Muscle of back (tissue), 11 donors: ENCODE measurements around the gene FLOT1. TPM values are rescaled to one million over a fixed set of nuclear protein-coding genes. Genes with fewer than 3 reads are reported as not detected.
A peak's percentile ranks its signal among the peaks of the same experiment; 100 is the strongest.

Experiments
- DNase-seq, 3 donors: peaks; one replicate each; pipeline versions ENCODE4 v3.0.0 to v3.0.0-alpha.2; 2013
- polyA plus RNA-seq, 10 donors: library from polyadenylated mRNA; unstranded; fragments of 120-200 nt; gene quantifications; one replicate each; pipeline ENCODE4 v1.2.1, GENCODE V29; 2013; ENCODE audit not compliant: insufficient read length in 10 of 10

FLOT1 gene
- polyA plus RNA-seq, 10 donors: 89.4 to 116 (median 103) TPM

DNA sequence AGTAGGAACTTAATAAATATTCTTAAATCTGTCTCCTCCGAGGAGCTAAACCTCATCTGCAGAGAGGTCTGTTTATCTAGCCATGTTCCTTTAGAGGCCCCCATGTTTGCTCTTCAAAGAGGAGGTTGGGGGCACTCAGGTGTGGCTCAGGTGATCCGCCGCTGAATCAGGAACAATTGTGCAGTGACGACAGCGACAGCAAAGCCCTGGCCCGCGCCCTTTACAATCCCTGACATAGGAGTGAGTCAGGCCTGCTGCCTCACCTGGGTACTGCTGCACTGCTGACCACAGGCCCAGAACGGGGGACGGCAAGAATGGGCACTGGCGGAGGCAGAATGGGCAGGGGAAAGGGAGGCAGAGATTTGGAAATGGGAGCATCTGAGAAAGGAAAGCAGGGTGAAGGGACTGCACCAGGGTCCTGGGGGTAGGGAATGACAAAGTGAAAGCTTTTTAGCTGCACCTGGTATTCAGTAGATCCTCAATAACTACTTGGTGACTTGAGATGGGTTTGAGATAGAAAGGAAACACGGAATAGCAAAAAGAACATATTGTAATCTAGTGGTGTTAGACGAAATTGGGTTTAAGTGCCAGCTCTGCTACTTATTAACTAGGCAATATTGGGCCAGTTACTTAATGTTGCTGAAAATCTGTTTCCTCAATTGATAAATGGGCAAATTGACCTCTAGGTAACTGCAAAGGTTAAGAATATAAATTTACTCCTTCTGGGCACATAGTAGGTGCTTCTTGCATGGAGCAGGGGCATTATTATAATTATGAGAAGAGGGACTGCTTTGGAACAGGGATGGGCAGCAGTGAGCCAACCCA is 7.3 kb upstream of the FLOT1 start:
- DNase-seq: no peak

DNA sequence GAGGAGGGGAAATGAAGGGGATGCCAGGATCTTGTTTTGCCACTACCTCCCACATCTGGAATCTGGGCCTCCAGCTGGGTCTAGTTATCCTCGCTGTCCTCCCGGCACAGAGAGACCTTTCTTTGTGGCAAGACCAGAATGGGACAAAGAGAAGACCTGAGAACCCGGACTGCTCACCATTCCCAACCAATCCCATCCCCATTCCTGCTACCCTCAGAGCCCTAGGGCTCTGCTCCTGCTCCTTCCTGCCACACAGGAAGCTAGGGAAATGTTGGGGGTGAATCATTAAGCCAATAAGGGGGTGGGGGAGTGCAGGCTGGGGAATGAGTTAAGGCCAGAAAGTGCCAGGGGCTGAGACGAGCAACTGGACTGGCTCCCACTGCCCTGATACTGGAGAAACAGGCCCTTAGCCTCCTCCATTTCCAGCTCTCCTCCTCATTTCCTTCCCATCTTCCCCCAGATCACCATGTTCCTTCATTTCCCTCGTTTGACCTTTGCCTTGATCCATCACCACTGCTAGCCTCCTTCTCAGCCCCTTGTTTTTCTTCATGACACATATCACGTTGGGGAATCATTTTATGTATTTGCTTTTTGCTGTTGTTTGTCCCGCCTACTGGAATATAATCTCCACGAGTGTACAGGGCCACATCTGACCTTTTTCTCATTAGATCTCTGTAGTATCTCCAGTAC is 6.5 kb upstream of the FLOT1 start:
- no peak for DNase-seq

DNA sequence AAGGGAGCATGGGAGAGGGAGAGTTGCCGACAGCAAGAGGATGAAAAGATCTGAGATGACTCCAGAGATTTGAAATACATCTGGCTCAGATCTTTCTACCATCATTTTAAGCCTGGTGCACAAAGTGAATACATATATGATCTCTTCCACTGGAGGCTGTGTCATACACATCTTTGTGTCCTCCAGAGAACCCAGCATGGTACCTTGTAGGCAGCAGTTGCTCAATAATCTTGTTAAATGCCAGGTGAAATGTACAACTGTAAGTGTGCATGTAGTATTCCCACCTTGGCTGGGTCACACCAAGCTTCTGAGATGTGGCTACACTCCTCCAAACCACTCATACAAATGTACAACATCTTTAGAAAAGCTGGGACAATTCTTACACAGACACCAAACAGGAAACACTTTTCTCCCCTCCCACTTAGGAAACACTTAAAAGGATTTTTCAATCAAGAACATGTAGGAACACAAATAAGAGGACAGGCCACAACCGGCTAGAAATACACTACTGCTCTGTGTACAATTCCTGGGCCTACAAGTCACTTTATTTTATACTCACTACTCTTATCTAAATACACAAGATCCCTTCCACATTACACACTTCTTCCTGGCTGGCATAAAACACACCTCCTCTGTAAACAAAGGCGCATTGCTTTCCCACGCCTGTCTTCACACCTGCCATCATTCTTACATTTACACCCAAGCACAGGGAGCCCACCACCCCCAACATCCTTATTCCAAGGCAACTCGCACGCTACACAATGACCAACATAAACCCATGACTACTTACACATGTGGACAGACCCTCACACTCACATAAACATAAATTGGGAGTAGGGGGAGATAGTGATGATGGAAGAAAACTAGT is 5.6 kb upstream of the FLOT1 start:
- no peak for DNase-seq

DNA sequence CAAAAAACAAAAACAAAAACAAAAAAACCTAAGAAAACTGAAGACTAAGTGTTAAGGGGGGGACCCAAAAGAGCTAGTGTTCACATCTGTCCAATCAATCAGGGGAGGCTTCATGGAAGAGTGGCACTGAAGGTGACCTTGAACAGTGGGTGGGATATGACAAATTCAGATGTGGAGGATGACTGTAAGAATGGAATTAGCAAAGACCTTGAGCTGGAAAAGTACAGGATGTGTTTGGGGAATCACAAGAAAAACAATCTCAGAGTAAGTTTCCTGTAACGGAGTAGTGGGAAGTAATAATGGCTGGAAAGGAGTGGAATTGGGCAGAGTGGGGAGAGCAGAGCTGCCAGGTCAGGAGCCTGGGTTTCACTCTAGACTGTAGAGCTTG is 4.8 kb upstream of the FLOT1 start:
- DNase-seq: no peak

DNA sequence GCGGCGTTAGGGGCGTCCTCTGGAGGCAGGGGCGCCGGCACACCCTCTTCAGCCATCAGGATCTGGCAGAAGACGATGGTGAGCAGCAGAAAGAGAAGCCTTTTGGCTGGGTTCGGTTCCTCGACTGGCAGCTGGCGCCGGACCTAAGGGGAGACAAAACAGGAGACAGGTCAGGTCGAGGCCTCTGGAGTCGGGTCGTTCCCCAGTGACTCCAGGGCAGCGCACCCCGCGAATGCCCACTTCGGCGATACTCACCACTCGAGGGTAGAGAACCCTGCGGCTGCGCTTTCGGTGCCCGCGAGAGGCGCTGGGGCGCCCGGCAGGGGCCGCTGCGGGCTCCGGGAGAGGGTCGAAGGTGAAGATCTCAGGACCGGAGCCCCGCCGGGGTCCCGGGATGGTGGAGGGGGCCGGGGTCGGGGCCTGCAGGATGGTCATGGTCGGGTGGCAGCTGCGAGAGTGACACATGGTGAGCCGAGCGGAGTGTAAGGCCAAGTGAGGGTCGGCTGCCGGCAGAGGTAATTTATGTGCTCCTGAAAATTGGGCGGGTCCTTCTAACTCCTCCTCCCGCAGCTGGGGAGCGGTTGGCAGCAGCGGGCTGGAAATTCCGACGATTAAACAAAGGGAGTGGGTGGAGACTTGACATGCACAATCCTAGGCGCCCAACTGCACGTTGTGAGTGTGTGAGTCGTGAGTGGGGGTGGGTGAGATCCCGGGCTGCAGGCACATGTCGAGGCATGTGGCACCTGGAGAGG is 1.7 kb upstream of the FLOT1 start, which contains the start of gene IER3:
TSS of gene IER3 (minus strand) at position 494 of the 752 bp plus-strand sequence. CDS start at position 465, 29 bp downstream.
- peak; percentile 82 to 92 (median 88) for DNase-seq

DNA sequence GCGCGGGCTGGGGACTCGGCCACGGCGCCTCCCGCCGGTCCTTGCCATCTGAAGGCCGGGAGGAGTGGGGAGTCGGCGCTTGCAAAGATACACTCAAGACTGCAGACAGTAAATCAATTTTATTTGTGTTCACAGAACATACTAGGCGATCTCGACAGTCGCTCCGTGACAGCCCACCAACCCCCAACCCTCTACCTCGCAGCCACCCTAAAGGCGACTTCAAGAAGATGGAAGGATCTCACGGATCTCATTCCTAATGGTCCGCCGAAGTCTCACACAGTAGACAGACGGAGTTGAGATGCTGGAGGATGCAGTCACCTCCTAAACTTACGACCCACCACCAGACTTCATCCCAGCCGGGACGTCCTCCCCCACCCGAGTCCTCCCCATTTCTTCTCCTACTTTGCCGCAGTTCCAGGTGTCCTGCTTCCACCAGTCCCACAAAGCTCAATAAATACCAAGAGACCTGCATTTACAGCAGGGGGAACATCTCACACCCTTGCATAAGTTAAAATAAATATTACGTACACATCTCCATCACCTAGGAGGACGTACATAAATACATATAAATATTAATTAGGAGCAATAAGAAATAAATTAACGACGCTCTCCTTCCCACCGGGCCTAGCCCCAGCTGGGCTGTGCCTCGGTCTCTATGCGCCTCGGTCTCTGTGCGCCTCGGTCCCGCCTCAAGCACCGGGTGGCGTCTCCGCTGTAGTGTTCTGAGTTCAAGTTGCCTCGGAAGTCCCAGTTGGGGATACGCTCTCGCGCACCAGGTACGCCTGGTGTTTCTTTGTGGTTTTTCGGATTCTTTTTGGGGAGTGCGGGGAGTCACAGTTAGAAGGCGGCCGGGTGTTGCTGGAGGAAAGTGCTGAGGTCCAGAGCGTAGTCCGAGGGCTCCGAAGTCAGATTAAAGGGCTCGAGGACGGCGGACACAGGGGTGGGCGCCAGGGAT is 889 bp upstream of the FLOT1 start:
- peak in 2 of 3 donors; percentile 53 to 79 for DNase-seq

DNA sequence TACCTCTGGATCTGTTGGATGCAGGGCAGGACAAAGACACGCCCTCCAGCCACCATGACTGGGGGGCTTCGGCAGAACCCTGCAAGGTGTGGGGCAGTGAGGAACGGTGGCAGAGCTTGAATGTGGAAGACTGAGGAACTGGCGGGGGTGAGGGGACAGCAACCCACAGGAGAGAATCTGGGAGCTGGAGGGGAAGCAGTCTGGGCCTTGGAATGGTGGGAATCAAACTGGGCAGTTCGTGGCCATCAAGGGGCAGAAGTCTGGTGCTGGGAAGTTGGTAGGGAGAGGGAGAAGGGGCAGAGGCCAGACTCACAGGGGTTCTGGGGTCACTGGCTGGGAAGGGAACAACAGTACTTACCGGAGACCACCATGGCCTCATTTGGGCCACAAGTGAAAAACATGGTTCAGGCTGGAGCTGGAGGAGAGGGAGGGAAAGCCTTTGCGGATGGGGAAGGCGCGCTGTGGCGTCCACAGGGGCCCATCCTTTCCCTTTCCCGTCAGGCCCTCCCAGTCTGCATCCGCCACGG is 635 bp downstream of the FLOT1 start:
- no peak for DNase-seq

DNA sequence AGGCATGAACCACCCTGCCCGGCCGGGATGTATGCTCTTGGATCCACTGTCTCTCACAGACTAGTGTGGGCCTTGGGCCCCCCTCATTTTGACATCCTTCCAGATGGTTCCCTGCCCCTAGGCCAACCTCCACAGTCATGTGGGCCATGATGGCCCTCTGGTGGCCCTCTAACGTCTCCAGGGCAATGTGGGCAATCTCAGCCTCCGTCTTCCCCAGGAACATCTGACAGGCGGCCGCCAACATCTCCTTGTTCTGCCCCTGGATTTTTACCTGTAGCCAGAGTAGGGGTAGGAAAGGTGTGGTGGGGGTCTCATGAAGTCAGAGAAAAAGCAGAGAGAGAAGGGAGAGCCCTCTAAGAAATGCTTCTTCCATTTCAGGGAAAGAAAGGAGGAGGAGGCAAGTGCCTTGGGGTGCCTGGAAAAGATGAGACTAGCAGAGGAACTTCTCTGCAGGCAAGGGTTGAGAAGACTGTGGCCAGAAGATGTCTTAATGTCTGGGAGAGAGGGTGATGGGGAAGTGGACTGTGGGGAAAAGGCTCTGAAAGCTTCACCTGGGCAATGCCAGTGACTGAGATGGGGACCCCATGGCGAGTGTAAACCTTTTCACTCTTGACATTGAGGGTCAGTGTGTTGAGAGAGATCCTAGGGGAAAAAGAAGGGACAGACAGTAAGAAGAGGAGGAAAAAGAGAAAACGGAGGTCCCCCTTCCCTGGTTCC is 1.3 kb downstream of the FLOT1 start:
- no peak for DNase-seq

DNA sequence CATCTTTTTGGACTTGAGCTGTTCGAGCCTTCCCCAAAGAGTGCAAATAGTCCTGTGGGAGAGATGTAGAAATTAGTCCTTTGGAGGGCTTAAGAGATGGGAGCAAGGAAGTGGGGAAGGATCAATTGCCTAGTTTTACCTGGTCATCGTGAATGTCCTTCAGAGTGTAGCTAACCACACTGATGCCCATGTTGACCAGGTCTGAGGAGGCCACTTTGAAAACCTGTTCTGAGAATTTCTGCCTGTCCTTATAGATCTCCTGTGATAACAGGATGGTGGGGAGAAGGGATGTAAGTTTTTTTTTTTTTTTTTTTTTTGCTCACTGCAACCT is 2.0 kb downstream of the FLOT1 start:
- no peak for DNase-seq

DNA sequence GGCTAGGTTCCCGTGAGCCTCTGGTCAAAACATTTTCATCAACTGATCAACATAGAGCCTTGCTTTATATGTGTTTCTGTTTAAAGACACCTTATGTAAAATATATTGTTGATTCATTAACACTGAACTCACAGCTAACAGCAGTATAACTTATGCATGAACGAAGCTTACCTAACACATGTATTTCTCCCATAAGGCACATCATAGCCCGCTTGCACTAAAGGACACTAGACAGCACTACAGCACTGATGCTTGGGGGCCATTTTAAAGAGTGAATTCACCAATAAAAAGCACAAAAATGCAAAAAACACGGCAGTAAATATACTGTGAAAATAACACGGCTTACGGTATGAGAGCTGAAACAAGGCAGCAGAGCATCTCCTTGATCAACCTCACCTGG is 4.0 kb downstream of the FLOT1 start:
- DNase-seq: no peak

DNA sequence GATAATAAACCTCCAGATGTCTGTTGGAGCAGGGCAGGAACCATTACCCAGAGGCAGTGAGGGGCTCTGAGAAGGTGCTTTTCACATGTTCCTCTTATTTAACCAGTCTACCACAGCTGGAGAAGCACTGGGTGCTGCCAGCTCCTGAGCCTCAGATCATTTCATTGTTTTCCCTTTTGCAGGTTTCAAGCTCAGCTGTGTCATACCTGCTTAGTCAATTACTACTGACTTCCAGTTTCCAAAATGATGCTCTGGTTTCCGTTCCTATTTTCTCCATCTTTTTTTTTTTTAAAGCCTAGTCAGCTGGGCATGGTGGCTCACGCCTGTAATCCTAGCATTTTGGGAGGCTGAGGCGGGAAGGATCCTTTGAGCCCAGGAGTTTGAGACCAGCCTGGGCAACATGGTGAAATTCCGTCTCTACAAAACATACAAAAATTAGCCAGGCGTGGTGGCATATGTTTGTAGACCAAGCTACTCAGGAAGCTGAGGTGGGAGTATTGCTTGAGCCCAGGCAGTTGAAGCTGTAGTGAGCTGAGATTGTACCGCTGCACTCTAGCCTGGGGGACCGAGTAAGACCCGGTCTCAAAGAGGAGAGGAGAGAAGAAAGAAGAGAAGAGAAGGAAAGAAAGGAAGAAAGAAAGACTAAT is 6.7 kb downstream of the FLOT1 start:
- DNase-seq: no peak

DNA sequence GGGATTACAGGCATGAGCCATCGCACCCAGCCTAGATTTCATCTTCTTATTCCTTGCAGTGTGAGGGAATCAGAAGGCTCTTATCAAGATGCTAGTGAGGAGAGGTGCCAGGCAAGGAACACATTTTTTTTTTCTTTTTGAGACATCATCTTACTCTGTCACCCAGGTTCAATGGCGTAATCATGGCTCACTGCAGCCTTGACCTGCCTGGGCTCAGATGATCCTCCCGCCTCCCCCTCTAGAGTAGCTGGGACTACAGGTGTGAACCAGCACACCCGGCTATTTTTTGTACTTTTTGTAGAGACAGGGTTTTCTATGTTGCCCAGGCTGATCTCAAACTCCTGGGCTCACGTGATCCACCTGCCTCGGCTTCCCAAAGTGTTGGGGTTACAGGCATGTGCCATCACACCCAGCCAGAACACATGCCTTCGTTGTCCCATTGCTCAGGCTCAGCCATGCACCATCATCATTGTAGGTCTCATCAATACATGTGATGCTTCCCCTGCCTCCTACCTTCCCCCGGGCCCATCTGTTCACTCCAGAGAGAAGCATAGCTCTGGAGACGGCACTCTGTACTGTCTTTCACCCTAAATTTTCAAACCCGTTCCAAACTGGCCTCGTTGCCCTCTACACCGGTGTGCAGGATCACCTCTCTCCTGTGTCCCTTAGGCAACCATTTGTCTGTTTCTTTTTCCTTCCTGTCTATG is 10.1 kb downstream of the FLOT1 start:
- DNase-seq: no peak

DNA sequence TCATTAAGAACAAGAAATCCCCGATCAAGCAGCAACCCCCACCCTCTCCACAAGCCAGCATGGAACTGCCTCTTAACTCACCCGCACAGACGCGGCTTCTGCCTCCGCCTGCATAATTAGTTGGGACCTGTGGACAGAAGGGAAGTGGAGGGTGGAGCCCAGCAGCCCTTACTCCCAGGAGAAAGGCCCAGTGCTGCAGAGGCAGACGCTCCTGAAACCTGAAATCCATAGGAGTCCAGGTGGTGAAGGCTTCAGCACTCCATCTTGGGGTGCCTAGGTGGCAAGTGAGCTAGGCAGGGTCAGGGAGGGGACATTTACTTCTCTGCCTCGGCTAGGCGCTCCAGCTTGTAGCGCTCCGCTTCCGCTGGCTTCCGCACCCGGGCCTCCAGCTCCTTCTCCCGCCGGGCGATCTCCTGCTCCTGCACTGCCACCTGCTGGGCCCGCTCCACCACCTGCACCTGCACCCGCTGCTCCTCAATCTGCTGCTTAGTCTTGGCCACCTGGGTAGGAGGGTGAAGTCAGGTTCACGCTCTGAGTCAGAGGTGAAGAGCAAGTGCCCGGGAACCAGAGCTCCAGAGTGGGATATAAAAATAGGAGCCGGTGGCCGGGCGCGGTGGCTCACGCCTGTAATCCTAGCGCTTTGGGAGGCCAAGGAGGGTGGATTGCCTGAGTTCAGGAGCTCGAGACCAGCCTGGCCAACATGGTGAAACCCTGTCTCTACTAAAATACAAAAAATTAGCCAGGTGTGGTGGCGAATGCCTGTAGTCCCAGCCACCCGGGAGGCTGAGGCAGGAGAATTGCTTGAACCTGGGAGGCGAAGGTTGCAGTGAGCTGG is 11.7 kb downstream of the FLOT1 start:
- peak; percentile 25 to 72 (median 43) for DNase-seq

DNA sequence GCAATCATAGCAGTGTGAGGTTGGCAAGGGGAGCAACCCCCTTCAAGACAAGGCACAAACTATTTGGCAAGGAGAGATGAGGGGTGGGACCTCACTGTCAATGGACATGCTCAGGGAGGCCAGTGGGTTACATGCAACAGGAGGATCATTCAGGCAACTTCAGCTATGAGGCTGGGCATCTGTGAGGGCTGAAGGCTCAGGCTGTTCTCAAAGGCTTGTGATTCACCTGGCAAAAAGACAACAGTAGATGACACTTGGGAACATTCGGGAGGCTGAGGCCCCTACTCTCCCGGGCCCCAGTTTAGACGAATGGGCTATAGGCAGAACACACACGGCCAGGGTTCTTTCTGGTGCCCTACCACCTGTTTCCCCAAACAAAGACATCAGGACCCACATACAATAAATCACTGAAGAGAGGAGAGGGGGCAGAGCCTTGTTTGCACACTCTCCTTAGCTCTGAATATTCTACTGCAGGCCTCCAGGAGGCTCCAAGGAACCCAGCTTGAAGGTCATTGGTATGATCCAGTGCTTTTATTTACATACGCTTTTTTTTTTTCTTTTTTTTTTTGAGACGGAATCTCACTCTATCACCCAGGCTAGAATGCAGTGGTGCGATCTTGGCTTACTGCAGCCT is 14.4 kb downstream of the FLOT1 start:
- DNase-seq: no peak

DNA sequence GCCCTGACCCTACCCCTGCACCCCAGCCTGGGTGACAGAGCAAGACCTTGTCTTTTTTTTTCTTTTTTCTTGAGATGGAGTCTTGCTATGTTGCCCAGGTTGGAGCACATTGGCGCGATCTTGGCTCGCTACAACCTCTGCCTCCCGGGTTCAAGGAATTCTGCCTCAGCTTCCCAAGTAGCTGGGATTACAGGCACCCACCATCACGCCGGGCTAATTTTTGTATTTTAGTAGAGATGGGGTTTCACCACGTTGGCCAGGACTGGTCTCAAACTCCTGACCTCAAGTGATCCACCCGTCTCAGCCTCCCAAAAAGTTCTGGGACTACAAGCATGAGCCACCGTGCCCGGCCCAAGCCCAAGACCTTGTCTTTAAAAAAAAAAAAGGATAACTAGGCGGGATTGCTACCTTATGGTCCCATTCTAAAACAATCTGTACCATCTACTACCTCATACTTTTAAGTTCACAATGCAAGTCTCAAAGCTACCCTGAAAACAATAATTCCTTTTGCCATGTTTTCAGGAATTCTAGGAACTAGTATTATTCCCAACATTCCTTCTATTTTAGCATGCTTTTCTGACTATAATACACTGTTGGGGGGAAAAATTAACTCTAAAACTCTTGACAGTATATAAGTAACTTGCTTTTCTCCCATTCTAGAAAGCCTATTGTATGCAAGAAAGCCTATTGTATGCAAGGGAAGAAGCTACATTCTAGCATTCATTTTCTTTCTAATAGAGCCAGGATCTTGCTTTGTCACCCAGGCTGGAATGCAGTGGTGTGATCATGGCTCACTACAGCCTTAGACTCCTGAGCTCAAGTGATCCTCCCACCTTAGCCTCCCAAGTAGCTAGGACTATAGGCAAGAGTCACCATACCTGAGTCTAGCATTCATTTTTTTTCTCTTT is 15.7 kb downstream of the FLOT1 start:
- DNase-seq: no peak
